HFFc6 (cell line): ENCODE results near the gene DCBLD2. TPM values are rescaled to one million over a fixed set of nuclear protein-coding genes. Genes with fewer than 3 reads are reported as not detected.

Experiments
- DNase-seq: peaks from one replicate; pipeline ENCODE4 v3.0.0-alpha.2; 2018
- H3K27ac Mint-ChIP-seq: 2 replicates; pipeline ENCODE4 v1.8.0; 2020; ENCODE audit warnings: mild to moderate bottlenecking, mixed read lengths
- H3K27me3 Mint-ChIP-seq: 2 replicates; pipeline ENCODE4 v1.8.0; 2021; ENCODE audit warnings: mild to moderate bottlenecking, moderate library complexity, mixed read lengths; ENCODE audit not compliant: insufficient read depth
- H3K36me3 Mint-ChIP-seq: 2 replicates; pipeline ENCODE4 v1.8.0; 2021; ENCODE audit warnings: low read depth, mixed read lengths
- H3K4me1 Mint-ChIP-seq: 2 replicates; pipeline ENCODE4 v1.8.0; 2020; ENCODE audit warnings: low read depth, mixed read lengths
- H3K4me3 Mint-ChIP-seq: 2 replicates; pipeline ENCODE4 v1.8.0; 2020; ENCODE audit warnings: mild to moderate bottlenecking, moderate library complexity, mixed read lengths
- H3K9me3 Mint-ChIP-seq: 2 replicates; pipeline ENCODE4 v1.8.0; 2020; ENCODE audit warnings: mild to moderate bottlenecking, mixed read lengths
- CTCF ChIP-seq: fragments of 200-600 bp; sonication (generic); IDR thresholded peaks from 2 replicates; pipeline ENCODE4 v1.5.0; 2021; ENCODE audit warnings: antibody characterized with exemption, mild to moderate bottlenecking
- total RNA-seq, 6 experiments: library from RNA; stranded (reverse); fragmentation: NEBNext Ultra II Directional; extraction: Animal tissue kit (Norgen Biotek cat#: 25700); gene quantifications; 2 replicates in 1 of 6; 3 replicates in 5 of 6; pipeline ENCODE4 v1.2.3, GENCODE V29; 2021

Gene DCBLD2
- total RNA-seq, 6 experiments from 2014 or later = 199 to 436 (median 233) TPM

DNA sequence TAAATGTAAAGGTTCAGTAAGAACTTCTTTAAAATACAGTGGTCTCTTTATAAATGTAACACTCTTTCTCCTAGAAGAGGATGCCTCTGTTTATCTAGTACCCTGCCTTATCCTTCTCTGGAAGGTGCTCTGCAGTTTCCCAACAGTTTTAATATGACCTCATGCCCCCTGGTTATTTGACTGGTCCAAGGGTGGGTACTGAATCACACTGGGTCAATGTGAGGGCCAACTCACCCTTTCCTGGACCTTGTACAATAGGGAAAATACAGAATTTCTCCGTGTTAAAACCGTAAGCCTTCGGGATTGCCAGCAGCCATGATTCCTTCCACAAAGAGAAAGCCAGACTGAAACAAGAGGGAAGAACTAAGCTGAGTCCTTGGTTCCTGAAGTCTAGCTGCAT is 9.2 kb downstream of the DCBLD2 start:
- Mint-ChIP-seq H3K4me3 (peak overlapping the region; percentile 60; the same call in 1 of the 2 replicates), H3K27ac (peak overlapping the region; percentile 69), H3K9me3 (no peaks in the 10 kb centered on the region), H3K36me3 (peaks cover 39% of the 10 kb centered on the region), H3K4me1 (peaks cover 10% of the 10 kb centered on the region), H3K27me3 (no peaks in the 10 kb centered on the region)
- TF ChIP-seq CTCF = no peak
- DNase-seq = no peak

GRCh38 chr3:98890965-98891910 is 10.3 kb downstream of the DCBLD2 start:
- peak; percentile 39 for DNase-seq

GRCh38 chr3:98890181-98890835 is 11.2 kb downstream of the DCBLD2 start:
- H3K9me3 Mint-ChIP-seq = no peaks in the 10 kb centered on the region
- H3K4me3 Mint-ChIP-seq = no peak overlapping the region
- no peak overlapping the region for H3K27ac Mint-ChIP-seq
- TF ChIP-seq CTCF = no peak
- H3K27me3 Mint-ChIP-seq = no peaks in the 10 kb centered on the region
- H3K4me1 Mint-ChIP-seq = no peaks in the 10 kb centered on the region
- DNase-seq = no peak
- H3K36me3 Mint-ChIP-seq = peaks cover 23% of the 10 kb centered on the region

More at GRCh38 chr3:98890965-98891910, 10.3 kb downstream of the DCBLD2 start:
- Mint-ChIP-seq H3K27me3 (no peaks in the 10 kb centered on the region), H3K27ac (no peak overlapping the region), H3K4me1 (no peaks in the 10 kb centered on the region), H3K4me3 (no peak overlapping the region), H3K9me3 (no peaks in the 10 kb centered on the region), H3K36me3 (peaks cover 30% of the 10 kb centered on the region)
- no peak for TF ChIP-seq CTCF

GRCh38 chr3:98887684-98888083 is 13.8 kb downstream of the DCBLD2 start:
- Mint-ChIP-seq H3K9me3 (peaks cover 4% of the 10 kb centered on the region), H3K27ac (peak overlapping the region; percentile 55), H3K4me3 (peak overlapping the region; percentile 24; the same call in 1 of the 2 replicates), H3K4me1 (no peaks in the 10 kb centered on the region), H3K36me3 (peaks cover 13% of the 10 kb centered on the region), H3K27me3 (no peaks in the 10 kb centered on the region)
- no peak for DNase-seq
- TF ChIP-seq CTCF = no peak

DNA sequence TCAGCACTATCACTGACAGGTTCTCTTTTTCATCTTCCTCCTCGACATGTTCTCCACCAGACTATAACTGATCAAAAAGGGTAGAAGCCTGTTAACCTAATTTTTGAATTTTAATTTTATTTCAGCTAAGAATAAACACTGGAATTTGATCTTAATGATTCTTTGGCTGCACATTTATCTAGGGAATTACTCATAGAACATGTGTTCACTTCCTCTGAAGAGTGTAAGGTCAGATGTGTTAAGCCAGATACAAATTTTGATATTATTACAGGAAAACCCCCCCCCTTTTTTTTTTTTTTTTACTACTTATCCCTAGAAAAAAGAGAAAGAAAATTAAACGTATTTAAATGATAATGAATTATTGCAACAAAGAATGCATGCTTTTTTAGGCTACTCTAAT is 15.0 kb downstream of the DCBLD2 start:
- H3K4me3 Mint-ChIP-seq = peak overlapping the region; percentile 51
- H3K9me3 Mint-ChIP-seq = peaks cover 9% of the 10 kb centered on the region
- H3K27me3 Mint-ChIP-seq = no peaks in the 10 kb centered on the region; the same call in 1 of the 2 replicates
- H3K27ac Mint-ChIP-seq = peak overlapping the region; percentile 64
- no peak for DNase-seq
- no peak for TF ChIP-seq CTCF
- peaks cover 4% of the 10 kb centered on the region; the same call in 1 of the 2 replicates for H3K4me1 Mint-ChIP-seq
- H3K36me3 Mint-ChIP-seq = peaks cover 17% of the 10 kb centered on the region
